A549 (cell line): ENCODE data around the gene MBNL2. TPM values are rescaled to one million over a fixed set of nuclear protein-coding genes. Genes with fewer than 3 reads are reported as not detected.
A peak's percentile ranks its signal among the peaks of the same experiment; 100 is the strongest.

Experiments used
- ATAC-seq, 2 experiments: fragments of 200-7000 bp in 1 of 2; fragments of >200 bp in 1 of 2; cut with Nextera tagmentation in 1 of 2; cut with Tn5 transposase in 1 of 2; 3 replicates each; pipeline versions ENCODE4 v1.8.0 to v1.9.1; 2018 to 2020; ENCODE audit warnings: mild to moderate bottlenecking in 1 of 2, moderate library complexity in 1 of 2
- CTCF ChIA-PET: fragments of 300-600 bp; sonication (Branson Sonifier 250); formaldehyde crosslinking; extraction: SDS; loops from one replicate; lab custom pipeline; 2021; ENCODE audit warnings: antibody characterized with exemption, inconsistent platforms; lab: Yijun Ruan, JAX
- POLR2A ChIA-PET: fragments of 350-600 bp; formaldehyde crosslinking; extraction: SDS; loops from one replicate; lab custom pipeline; 2021; ENCODE audit warnings: antibody characterized with exemption, inconsistent platforms; lab: Yijun Ruan, JAX
- DNase-seq, 2 experiments: peaks; one replicate each; pipeline versions ENCODE4 v3.0.0 to v3.0.0-alpha.2; 2011 to 2016; ENCODE audit warnings: low read depth in 1 of 2, low spot score in 1 of 2
- FAIRE-seq: peaks from 2 replicates; lab custom pipeline; 2011; peaks lifted over from hg19 to GRCh38; lab: Jason Lieb, UNC
- H3K27ac ChIP-seq, 2 experiments: fragments of >200 bp; sonication (Bioruptor Twin); formaldehyde crosslinking; 3 replicates each; pipeline ENCODE4 v1.5.1; 2016 to 2017
- H3K4me1 ChIP-seq: fragments of >200 bp; sonication (Bioruptor Twin); formaldehyde crosslinking; 3 replicates; pipeline ENCODE4 v1.6.1; 2016
- H3K4me2 ChIP-seq: fragments of >200 bp; sonication (Bioruptor Twin); formaldehyde crosslinking; 3 replicates; pipeline ENCODE4 v1.6.1; 2016
- H3K4me3 ChIP-seq: fragments of >200 bp; sonication (Bioruptor Twin); formaldehyde crosslinking; 3 replicates; pipeline ENCODE4 v1.5.1; 2016
- H3K9me3 ChIP-seq: fragments of >200 bp; sonication (Bioruptor Twin); formaldehyde crosslinking; 3 replicates; pipeline ENCODE4 v1.6.1; 2016
- CBX2 ChIP-seq: fragments of 200-600 bp; sonication (generic); IDR thresholded peaks from 2 replicates; pipeline ENCODE4 v1.6.1; 2016; ENCODE audit warnings: low read depth, mild to moderate bottlenecking, borderline replicate concordance
- CHD4 ChIP-seq: fragments of 200-600 bp; sonication (generic); IDR thresholded peaks from 2 replicates; pipeline ENCODE4 v1.6.1; 2016; ENCODE audit warnings: antibody characterized with exemption, mild to moderate bottlenecking, borderline replicate concordance
- EHMT2 ChIP-seq: fragments of 200-600 bp; sonication (generic); IDR thresholded peaks from 2 replicates; pipeline ENCODE4 v1.6.1; 2016; ENCODE audit warnings: antibody characterized with exemption, low read depth, mild to moderate bottlenecking, moderate library complexity
- FOXS1 ChIP-seq: fragments of 250-450 bp; sonication (Bioruptor Pico); IDR thresholded peaks from 2 replicates; pipeline ENCODE4 v1.5.0; 2020; ENCODE audit warnings: mild to moderate bottlenecking, moderate library complexity
- GATA3 ChIP-seq: IDR thresholded peaks from 2 replicates; pipeline ENCODE4 v1.6.1; 2012; ENCODE audit warnings: borderline replicate concordance
- HEYL ChIP-seq: fragments of 250-450 bp; sonication (Bioruptor Pico); IDR thresholded peaks from 2 replicates; pipeline ENCODE4 v1.8.0; 2021; ENCODE audit warnings: mild to moderate bottlenecking, moderate library complexity
- JUNB ChIP-seq: fragments of >200 bp; sonication (Bioruptor Twin); formaldehyde crosslinking; IDR thresholded peaks from 2 replicates; pipeline ENCODE4 v1.6.1; 2016
- KDM5A ChIP-seq: fragments of 200-600 bp; sonication (generic); IDR thresholded peaks from 2 replicates; pipeline ENCODE4 v1.6.1; 2016; ENCODE audit warnings: antibody characterized with exemption, mild to moderate bottlenecking
- MAFK ChIP-seq: fragments of 450-650 bp; IDR thresholded peaks from 2 replicates; pipeline ENCODE4 v1.6.1; 2014; ENCODE audit not compliant: partially characterized antibody
- MYC ChIP-seq: IDR thresholded peaks from 2 replicates; pipeline ENCODE4 v1.6.1; 2012; ENCODE audit warnings: mild to moderate bottlenecking, inconsistent platforms, low read length, improper control_type of control experiment, borderline replicate concordance
- NPAS2 ChIP-seq: fragments of 250-450 bp; sonication (Bioruptor Pico); IDR thresholded peaks from 2 replicates; pipeline ENCODE4 v1.8.0; 2022; ENCODE audit warnings: mild to moderate bottlenecking, moderate library complexity, borderline replicate concordance
- RNF2 ChIP-seq: fragments of 200-600 bp; sonication (generic); IDR thresholded peaks from 2 replicates; pipeline ENCODE4 v1.6.1; 2016; ENCODE audit warnings: low read depth, mild to moderate bottlenecking, antibody characterized with exemption, moderate library complexity, borderline replicate concordance
- ZC3H11A ChIP-seq: fragments of 450-650 bp; IDR thresholded peaks from 2 replicates; pipeline ENCODE4 v1.6.1; 2014; ENCODE audit warnings: antibody characterized with exemption, mild to moderate bottlenecking
- ZNF302 ChIP-seq: fragments of 250-450 bp; sonication (Bioruptor Pico); IDR thresholded peaks from 2 replicates; pipeline ENCODE4 v1.9.0; 2021; ENCODE audit warnings: inconsistent platforms, mild to moderate bottlenecking, moderate library complexity
- WGBS: methylation state at CpG from one replicate; pipeline ENCODE4 v1.1.6; 2017; ENCODE audit errors: missing lambda C conversion rate; 5-methylcytosine and 5-hydroxymethylcytosine counted together
- polyA plus RNA-seq, 4 experiments: library from polyadenylated mRNA; depleted of rRNA in 3 of 4; stranded (reverse); fragments of >200 nt; fragmentation: RNase III in 1 of 4; extraction: RNeasy Plus Mini Kit Qiagen cat#74134 plus additional on column Dnase treatment in 1 of 4; gene quantifications; 2 replicates in 3 of 4; 3 replicates in 1 of 4; pipeline ENCODE4 v1.2.3, GENCODE V29; 2011 to 2017
- TF ChIP-seq, protein P1 (sequence below): IDR thresholded peaks from 2 replicates; pipeline ENCODE4 v1.6.1; 2012; ENCODE audit warnings: low read depth, borderline replicate concordance
- TF ChIP-seq, protein P2 (sequence below): fragments of 200-600 bp; sonication (generic); IDR thresholded peaks from 2 replicates; pipeline ENCODE4 v1.6.1; 2016; ENCODE audit warnings: antibody characterized with exemption, mild to moderate bottlenecking, moderate library complexity
- TF ChIP-seq, protein P3 (sequence below): fragments of 250-450 bp; sonication (Bioruptor Pico); IDR thresholded peaks from 2 replicates; pipeline ENCODE4 v1.5.0; 2021; ENCODE audit warnings: mild to moderate bottlenecking, moderate library complexity, borderline replicate concordance
- TF ChIP-seq, protein P4 (sequence below): fragments of 150-350 bp; IDR thresholded peaks from 2 replicates; pipeline ENCODE4 v1.6.1; 2014; ENCODE audit warnings: low read depth, mild to moderate bottlenecking, low read length
- TF ChIP-seq, protein P5 (sequence below): fragments of >200 bp; sonication (Bioruptor Twin); formaldehyde crosslinking; IDR thresholded peaks from 3 replicates; pipeline ENCODE4 v1.5.1; 2016

Gene MBNL2
- polyA plus RNA-seq, 2 of the 4 experiments (the other 2 are of a cell fraction): 18.7 to 20.6 TPM

DNA sequence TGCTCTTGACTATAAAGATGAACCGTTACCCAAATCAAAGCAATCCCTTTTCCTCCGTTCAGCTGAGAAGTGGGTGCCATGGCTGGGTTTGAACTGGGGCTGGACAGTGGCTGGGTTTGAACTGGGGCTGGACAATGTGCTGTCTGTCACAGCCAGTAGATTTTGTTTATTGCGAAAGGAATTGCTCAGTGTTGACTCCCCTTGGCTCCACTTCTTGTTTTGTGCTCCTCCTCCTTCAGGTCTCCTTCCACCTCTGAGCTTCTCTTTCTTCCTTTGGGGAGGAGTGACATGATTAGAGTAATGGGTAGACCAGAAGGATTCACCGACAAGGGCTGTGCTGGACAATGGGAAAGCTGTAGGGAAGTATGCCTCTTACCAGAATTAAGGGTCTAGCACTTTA lies 19.4 kb upstream of the MBNL2 start:
- ChIA-PET CTCF (interaction anchor here (1.3 to 2.9 kb wide), 2 partner anchors 93 to 141 kb away, joined by 3 to 12 read pairs; no protein-coding TSS in a partner anchor), POLR2A (no interaction called here)
- ATAC-seq (no peak), DNase-seq (no peak), FAIRE-seq (no peak)
- H3K9me3 ChIP-seq: no peaks in the 10 kb centered on the region
- H3K4me3 ChIP-seq: no peak overlapping the region
- WGBS: 89% methylated on average over 4 of the region's 4 CpGs
- TF ChIP-seq FOXS1 (CRISPR knock-in tag) (no peak), CHD4 (no peak), ZNF302 (CRISPR knock-in tag) (no peak), ZC3H11A (no peak), HEYL (CRISPR knock-in tag) (no peak), GATA3 (no peak), EHMT2 (no peak), MYC (no peak), JUNB (no peak), KDM5A (no peak), RNF2 (no peak), NPAS2 (CRISPR knock-in tag) (no peak)
- TF ChIP-seq, protein P1, sequence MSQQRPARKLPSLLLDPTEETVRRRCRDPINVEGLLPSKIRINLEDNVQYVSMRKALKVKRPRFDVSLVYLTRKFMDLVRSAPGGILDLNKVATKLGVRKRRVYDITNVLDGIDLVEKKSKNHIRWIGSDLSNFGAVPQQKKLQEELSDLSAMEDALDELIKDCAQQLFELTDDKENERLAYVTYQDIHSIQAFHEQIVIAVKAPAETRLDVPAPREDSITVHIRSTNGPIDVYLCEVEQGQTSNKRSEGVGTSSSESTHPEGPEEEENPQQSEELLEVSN: no peak
- TF ChIP-seq, protein P2, sequence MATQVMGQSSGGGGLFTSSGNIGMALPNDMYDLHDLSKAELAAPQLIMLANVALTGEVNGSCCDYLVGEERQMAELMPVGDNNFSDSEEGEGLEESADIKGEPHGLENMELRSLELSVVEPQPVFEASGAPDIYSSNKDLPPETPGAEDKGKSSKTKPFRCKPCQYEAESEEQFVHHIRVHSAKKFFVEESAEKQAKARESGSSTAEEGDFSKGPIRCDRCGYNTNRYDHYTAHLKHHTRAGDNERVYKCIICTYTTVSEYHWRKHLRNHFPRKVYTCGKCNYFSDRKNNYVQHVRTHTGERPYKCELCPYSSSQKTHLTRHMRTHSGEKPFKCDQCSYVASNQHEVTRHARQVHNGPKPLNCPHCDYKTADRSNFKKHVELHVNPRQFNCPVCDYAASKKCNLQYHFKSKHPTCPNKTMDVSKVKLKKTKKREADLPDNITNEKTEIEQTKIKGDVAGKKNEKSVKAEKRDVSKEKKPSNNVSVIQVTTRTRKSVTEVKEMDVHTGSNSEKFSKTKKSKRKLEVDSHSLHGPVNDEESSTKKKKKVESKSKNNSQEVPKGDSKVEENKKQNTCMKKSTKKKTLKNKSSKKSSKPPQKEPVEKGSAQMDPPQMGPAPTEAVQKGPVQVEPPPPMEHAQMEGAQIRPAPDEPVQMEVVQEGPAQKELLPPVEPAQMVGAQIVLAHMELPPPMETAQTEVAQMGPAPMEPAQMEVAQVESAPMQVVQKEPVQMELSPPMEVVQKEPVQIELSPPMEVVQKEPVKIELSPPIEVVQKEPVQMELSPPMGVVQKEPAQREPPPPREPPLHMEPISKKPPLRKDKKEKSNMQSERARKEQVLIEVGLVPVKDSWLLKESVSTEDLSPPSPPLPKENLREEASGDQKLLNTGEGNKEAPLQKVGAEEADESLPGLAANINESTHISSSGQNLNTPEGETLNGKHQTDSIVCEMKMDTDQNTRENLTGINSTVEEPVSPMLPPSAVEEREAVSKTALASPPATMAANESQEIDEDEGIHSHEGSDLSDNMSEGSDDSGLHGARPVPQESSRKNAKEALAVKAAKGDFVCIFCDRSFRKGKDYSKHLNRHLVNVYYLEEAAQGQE: no peak
- peaks cover 15% of the 10 kb centered on the region for H3K4me1 ChIP-seq
- no peak overlapping the region for H3K27ac ChIP-seq
- H3K4me2 ChIP-seq: no peak overlapping the region

DNA sequence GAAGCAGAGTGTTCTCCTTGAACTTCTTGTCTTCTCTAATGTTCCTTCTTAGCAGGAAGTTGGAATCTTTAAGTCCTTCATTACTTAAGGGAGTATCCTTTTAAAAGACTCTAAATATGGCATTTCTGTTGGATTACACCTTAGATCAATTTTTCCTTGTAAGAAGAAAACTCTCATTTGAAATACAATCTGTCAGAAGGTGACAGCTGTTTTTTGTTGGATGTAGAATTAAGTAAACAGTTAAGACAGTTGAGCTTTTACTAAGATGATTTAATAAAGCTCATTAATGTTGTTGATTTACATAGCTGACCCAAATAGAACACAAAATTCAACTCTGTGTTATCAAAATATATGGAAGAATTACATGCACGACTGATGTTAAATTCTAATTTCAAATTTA lies 16.7 kb upstream of the MBNL2 start:
- no peak for DNase-seq
- Histone ChIP-seq H3K27ac (no peak overlapping the region; a peak in 1 of 6 replicates), H3K4me1 (peaks cover 15% of the 10 kb centered on the region), H3K4me2 (peak overlapping the region; percentile 63), H3K9me3 (no peaks in the 10 kb centered on the region), H3K4me3 (no peak overlapping the region)
- WGBS: 17% methylated on average over 1 of the region's 1 CpG
- ATAC-seq: no peak
- TF ChIP-seq, protein P3, sequence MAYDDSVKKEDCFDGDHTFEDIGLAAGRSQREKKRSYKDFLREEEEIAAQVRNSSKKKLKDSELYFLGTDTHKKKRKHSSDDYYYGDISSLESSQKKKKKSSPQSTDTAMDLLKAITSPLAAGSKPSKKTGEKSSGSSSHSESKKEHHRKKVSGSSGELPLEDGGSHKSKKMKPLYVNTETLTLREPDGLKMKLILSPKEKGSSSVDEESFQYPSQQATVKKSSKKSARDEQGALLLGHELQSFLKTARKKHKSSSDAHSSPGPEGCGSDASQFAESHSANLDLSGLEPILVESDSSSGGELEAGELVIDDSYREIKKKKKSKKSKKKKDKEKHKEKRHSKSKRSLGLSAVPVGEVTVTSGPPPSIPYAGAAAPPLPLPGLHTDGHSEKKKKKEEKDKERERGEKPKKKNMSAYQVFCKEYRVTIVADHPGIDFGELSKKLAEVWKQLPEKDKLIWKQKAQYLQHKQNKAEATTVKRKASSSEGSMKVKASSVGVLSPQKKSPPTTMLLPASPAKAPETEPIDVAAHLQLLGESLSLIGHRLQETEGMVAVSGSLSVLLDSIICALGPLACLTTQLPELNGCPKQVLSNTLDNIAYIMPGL: no peak
- TF ChIP-seq CBX2 (no peak), MAFK (no peak), MYC (no peak)
- TF ChIP-seq, protein P4, sequence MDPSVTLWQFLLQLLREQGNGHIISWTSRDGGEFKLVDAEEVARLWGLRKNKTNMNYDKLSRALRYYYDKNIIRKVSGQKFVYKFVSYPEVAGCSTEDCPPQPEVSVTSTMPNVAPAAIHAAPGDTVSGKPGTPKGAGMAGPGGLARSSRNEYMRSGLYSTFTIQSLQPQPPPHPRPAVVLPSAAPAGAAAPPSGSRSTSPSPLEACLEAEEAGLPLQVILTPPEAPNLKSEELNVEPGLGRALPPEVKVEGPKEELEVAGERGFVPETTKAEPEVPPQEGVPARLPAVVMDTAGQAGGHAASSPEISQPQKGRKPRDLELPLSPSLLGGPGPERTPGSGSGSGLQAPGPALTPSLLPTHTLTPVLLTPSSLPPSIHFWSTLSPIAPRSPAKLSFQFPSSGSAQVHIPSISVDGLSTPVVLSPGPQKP: no peak
- TF ChIP-seq, protein P5, sequence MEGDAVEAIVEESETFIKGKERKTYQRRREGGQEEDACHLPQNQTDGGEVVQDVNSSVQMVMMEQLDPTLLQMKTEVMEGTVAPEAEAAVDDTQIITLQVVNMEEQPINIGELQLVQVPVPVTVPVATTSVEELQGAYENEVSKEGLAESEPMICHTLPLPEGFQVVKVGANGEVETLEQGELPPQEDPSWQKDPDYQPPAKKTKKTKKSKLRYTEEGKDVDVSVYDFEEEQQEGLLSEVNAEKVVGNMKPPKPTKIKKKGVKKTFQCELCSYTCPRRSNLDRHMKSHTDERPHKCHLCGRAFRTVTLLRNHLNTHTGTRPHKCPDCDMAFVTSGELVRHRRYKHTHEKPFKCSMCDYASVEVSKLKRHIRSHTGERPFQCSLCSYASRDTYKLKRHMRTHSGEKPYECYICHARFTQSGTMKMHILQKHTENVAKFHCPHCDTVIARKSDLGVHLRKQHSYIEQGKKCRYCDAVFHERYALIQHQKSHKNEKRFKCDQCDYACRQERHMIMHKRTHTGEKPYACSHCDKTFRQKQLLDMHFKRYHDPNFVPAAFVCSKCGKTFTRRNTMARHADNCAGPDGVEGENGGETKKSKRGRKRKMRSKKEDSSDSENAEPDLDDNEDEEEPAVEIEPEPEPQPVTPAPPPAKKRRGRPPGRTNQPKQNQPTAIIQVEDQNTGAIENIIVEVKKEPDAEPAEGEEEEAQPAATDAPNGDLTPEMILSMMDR: no peak
- ChIA-PET POLR2A (interaction anchor here (0.9 to 1.7 kb wide), 2 partner anchors 17 to 64 kb away, joined by 4 to 6 read pairs; partner anchors contain the start of gene MBNL2), CTCF (interaction anchor here (0.5 to 11.0 kb wide), 4 partner anchors 19 to 139 kb away, joined by 3 to 171 read pairs (median 4); no protein-coding TSS in a partner anchor)
- no peak for FAIRE-seq
